IPS-18a (cell line): Measurements from ENCODE around the gene GPC6.
"Not testable (repeated sequence)": the region's sequence is repeated elsewhere in the genome, so short reads cannot be mapped to it uniquely, and the experiment has no call there.

ENCODE experiments used
- H3K27ac ChIP-seq: one replicate; pipeline ENCODE4 v1.5.1; 2013; ENCODE audit warnings: low read length
- H3K27me3 ChIP-seq: one replicate; pipeline ENCODE4 v1.6.1; 2013; ENCODE audit warnings: mild to moderate bottlenecking, low read length; ENCODE audit not compliant: control insufficient read depth, insufficient read depth
- H3K36me3 ChIP-seq: one replicate; pipeline ENCODE4 v1.6.1; 2013; ENCODE audit warnings: low read depth, low read length; ENCODE audit not compliant: control insufficient read depth
- H3K4me1 ChIP-seq: one replicate; pipeline ENCODE4 v1.6.1; 2013; ENCODE audit warnings: low read depth, low read length; ENCODE audit not compliant: control insufficient read depth
- H3K4me3 ChIP-seq: one replicate; pipeline ENCODE4 v1.5.1; 2013; ENCODE audit warnings: low read length
- H3K9ac ChIP-seq: one replicate; pipeline ENCODE4 v1.6.1; 2013; ENCODE audit warnings: mild to moderate bottlenecking, low read length, moderate library complexity
- H3K9me3 ChIP-seq: one replicate; pipeline ENCODE4 v1.6.1; 2013; ENCODE audit warnings: low read depth, low read length; ENCODE audit not compliant: control insufficient read depth

Gene GPC6

GRCh38 chr13:94333131-94333820, 1106.7 kb downstream of the GPC6 start:
- no peaks in the 10 kb centered on the region for H3K4me1 ChIP-seq
- H3K36me3 ChIP-seq: no peaks in the 10 kb centered on the region
- no peaks in the 10 kb centered on the region for H3K9me3 ChIP-seq
- H3K27me3 ChIP-seq: no peaks in the 10 kb centered on the region
- H3K27ac ChIP-seq: no peak overlapping the region
- no peak overlapping the region for H3K9ac ChIP-seq
- no peak overlapping the region for H3K4me3 ChIP-seq

- H3K9ac ChIP-seq: no peak overlapping the region
- H3K4me1 ChIP-seq: no peaks in the 10 kb centered on the region
- H3K27ac ChIP-seq: no peak overlapping the region
- H3K9me3 ChIP-seq: no peaks in the 10 kb centered on the region
- no peaks in the 10 kb centered on the region for H3K36me3 ChIP-seq
- no peaks in the 10 kb centered on the region for H3K27me3 ChIP-seq
- no peak overlapping the region for H3K4me3 ChIP-seq
These were observed 1109.3 kb downstream of the GPC6 start for GRCh38 chr13:94335761-94336526.

- Histone ChIP-seq H3K9me3 (no peaks in the 10 kb centered on the region), H3K4me3 (no peak overlapping the region), H3K27me3 (peaks cover 11% of the 10 kb centered on the region), H3K9ac (no peak overlapping the region), H3K36me3 (no peaks in the 10 kb centered on the region), H3K27ac (no peak overlapping the region), H3K4me1 (peaks cover 11% of the 10 kb centered on the region)
These were observed 1112.6 kb downstream of the GPC6 start for GRCh38 chr13:94339116-94339687.

- Histone ChIP-seq H3K4me1 (peaks cover 23% of the 10 kb centered on the region), H3K27ac (no peak overlapping the region), H3K36me3 (no peaks in the 10 kb centered on the region), H3K4me3 (no peak overlapping the region), H3K9ac (no peak overlapping the region), H3K27me3 (peaks cover 11% of the 10 kb centered on the region), H3K9me3 (no peaks in the 10 kb centered on the region)
These were observed 1116.0 kb downstream of the GPC6 start for GRCh38 chr13:94342436-94343242.

GRCh38 chr13:94343243-94343585, 1116.6 kb downstream of the GPC6 start:
- Histone ChIP-seq H3K36me3 (no peaks in the 10 kb centered on the region), H3K4me3 (no peak overlapping the region), H3K4me1 (peaks cover 23% of the 10 kb centered on the region), H3K27me3 (peaks cover 11% of the 10 kb centered on the region), H3K9me3 (no peaks in the 10 kb centered on the region), H3K9ac (no peak overlapping the region), H3K27ac (no peak overlapping the region)

GRCh38 chr13:94343687-94344086, 1117.1 kb downstream of the GPC6 start:
- not testable (repeated sequence) for H3K36me3 ChIP-seq, H3K27ac ChIP-seq, H3K9ac ChIP-seq, H3K4me3 ChIP-seq, H3K9me3 ChIP-seq
- Histone ChIP-seq H3K27me3 (peaks cover 11% of the 10 kb centered on the region), H3K4me1 (peaks cover 23% of the 10 kb centered on the region)

- H3K9me3 ChIP-seq: no peaks in the 10 kb centered on the region
- H3K27ac ChIP-seq: peak overlapping the region; percentile 1
- H3K36me3 ChIP-seq: no peaks in the 10 kb centered on the region
- no peak overlapping the region for H3K9ac ChIP-seq
- H3K27me3 ChIP-seq: peaks cover 11% of the 10 kb centered on the region
- H3K4me1 ChIP-seq: peaks cover 23% of the 10 kb centered on the region
- H3K4me3 ChIP-seq: peak overlapping the region; percentile 11
These were observed 1117.7 kb downstream of the GPC6 start for GRCh38 chr13:94344126-94344818.

- H3K36me3 ChIP-seq: no peaks in the 10 kb centered on the region
- H3K9me3 ChIP-seq: no peaks in the 10 kb centered on the region
- H3K27ac ChIP-seq: no peak overlapping the region
- no peak overlapping the region for H3K4me3 ChIP-seq
- no peak overlapping the region for H3K9ac ChIP-seq
- peaks cover 23% of the 10 kb centered on the region for H3K4me1 ChIP-seq
- peaks cover 11% of the 10 kb centered on the region for H3K27me3 ChIP-seq
These were observed 1119.0 kb downstream of the GPC6 start for GRCh38 chr13:94345374-94346195.

GRCh38 chr13:94346261-94347019, 1119.8 kb downstream of the GPC6 start:
- Histone ChIP-seq H3K4me3 (no peak overlapping the region), H3K27ac (no peak overlapping the region), H3K9me3 (no peaks in the 10 kb centered on the region), H3K36me3 (no peaks in the 10 kb centered on the region), H3K4me1 (peaks cover 27% of the 10 kb centered on the region), H3K27me3 (peaks cover 11% of the 10 kb centered on the region), H3K9ac (no peak overlapping the region)
